Measurements from ENCODE around the gene SUGT1.
"Not testable (repeated sequence)": the region's sequence is repeated elsewhere in the genome, so short reads cannot be mapped to it uniquely, and the experiment has no call there.

The SUGT1 gene

DNA sequence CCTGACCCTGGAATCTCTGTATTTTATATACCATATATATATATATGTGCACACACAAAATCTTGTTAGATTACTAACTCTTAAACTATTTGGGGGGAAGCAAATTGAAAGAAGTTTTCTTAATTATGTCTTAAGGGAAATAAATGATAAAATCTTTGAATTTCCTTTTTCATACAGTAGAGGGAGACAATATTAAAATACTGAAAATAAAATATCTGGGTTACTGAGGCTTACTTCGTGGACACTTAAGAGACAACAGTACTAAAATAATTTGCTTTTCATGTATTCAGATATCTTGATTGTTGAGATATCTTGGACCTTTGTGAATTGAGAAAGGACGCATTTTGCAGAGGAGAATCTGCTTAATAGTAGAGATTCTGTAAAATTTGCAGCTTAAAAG, 17.0 kb downstream of the SUGT1 start:
- Histone ChIP-seq H3K36me3 (ENCODE audit: control insufficient read depth, insufficient read depth, low read length) (peaks cover 4% of the 10 kb centered on the region), H3K4me1 (ENCODE audit: control insufficient read depth, insufficient read depth, low read length) (no peaks in the 10 kb centered on the region), H3K27me3 (ENCODE audit: control insufficient read depth, insufficient read depth, low read length) (no peaks in the 10 kb centered on the region), H3K4me3 (ENCODE audit: low read length) (no peak overlapping the region), H3K9me3 (ENCODE audit: control insufficient read depth, insufficient read depth, low read length) (no peaks in the 10 kb centered on the region), H3K27ac (ENCODE audit: low read length) (no peak overlapping the region)
- no CpG with 5 or more reads among the region's 2 CpGs for WGBS (ENCODE audit: insufficient coverage, insufficient read length)
- DNase-seq (ENCODE audit: low read depth, low spot score): no peak

DNA sequence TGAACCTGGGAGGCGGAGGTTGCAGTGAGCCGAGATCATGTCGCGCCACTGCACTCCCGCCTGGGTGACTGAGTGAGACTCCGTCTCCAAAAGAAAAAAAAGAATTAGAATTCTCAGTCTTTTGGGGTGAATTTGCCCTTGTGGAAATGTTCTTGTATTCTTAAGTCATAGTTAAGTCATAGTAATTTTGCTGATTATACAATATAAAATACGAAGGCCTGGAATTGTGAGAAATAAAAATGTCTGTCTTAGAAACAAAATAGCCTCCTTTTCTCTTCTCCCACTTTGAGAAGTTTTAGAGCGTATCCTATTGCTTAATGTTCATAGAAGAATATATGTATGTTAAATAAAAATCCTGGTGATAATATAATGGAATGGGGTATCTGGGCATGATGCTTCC, 18.1 kb downstream of the SUGT1 start:
- DNase-seq (ENCODE audit: low read depth, low spot score): no peak
- WGBS (ENCODE audit: insufficient coverage, insufficient read length): no CpG with 5 or more reads among the region's 8 CpGs
- peaks cover 4% of the 10 kb centered on the region for H3K36me3 ChIP-seq (ENCODE audit: control insufficient read depth, insufficient read depth, low read length)

DNA sequence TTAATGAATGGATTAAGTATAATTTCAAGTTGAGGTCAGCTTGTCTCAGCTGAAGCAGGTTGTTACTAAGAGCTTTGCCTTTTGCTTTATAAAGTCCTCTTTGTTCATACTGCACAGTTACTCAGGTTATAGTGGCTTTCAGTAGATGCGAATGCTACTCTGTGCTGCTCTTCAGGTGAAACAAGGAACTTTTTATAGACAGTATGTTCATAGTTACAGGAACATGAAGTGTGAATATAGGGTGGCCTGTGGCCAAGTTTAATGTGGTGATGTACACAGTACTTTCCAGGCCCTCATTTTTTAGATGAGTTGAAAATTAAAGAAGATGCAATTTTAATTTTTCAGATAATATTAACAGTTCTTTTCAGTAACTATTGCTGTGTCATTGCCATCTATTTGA, 20.8 kb downstream of the SUGT1 start:
- H3K4me1 ChIP-seq (ENCODE audit: control insufficient read depth, insufficient read depth, low read length): no peaks in the 10 kb centered on the region
- no peak overlapping the region for H3K4me3 ChIP-seq (ENCODE audit: low read length)
- H3K9me3 ChIP-seq (ENCODE audit: control insufficient read depth, insufficient read depth, low read length): no peaks in the 10 kb centered on the region
- no peak overlapping the region for H3K27ac ChIP-seq (ENCODE audit: low read length)
- H3K36me3 ChIP-seq (ENCODE audit: control insufficient read depth, insufficient read depth, low read length): peaks cover 2% of the 10 kb centered on the region; the same call in 1 of the 2 replicates
- no CpG with 5 or more reads among the region's 1 CpG for WGBS (ENCODE audit: insufficient coverage, insufficient read length)
- no peak for DNase-seq (ENCODE audit: low read depth, low spot score)
- no peaks in the 10 kb centered on the region for H3K27me3 ChIP-seq (ENCODE audit: control insufficient read depth, insufficient read depth, low read length)

More for the DNA sequence above, 18.1 kb downstream of the SUGT1 start:
- Histone ChIP-seq H3K4me1 (ENCODE audit: control insufficient read depth, insufficient read depth, low read length) (no peaks in the 10 kb centered on the region), H3K27me3 (ENCODE audit: control insufficient read depth, insufficient read depth, low read length) (no peaks in the 10 kb centered on the region), H3K4me3 (ENCODE audit: low read length) (no peak overlapping the region), H3K9me3 (ENCODE audit: control insufficient read depth, insufficient read depth, low read length) (no peaks in the 10 kb centered on the region), H3K27ac (ENCODE audit: low read length) (no peak overlapping the region)

DNA sequence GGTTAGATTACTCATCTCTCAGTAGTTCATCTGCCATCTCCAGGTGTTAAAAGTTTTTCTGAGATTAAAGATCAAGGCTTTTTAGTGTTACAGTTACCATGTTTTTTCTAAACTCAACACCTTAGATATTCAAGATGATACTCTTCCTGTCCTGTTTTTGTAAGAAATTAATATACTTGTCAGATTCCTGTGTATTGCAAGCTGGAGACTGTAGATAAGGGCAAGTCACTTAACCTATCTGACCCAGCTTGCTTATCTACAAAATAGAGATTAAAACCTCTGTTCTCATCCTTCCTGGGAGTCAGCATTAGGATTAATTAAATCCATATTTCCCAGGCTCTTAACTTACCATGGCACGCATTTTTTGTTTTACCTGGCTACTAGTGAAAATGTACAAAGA, 25.2 kb downstream of the SUGT1 start:
- no peaks in the 10 kb centered on the region for H3K9me3 ChIP-seq (ENCODE audit: control insufficient read depth, insufficient read depth, low read length)
- WGBS (ENCODE audit: insufficient coverage, insufficient read length): no CpG with 5 or more reads among the region's 1 CpG
- H3K4me3 ChIP-seq (ENCODE audit: low read length): no peak overlapping the region
- H3K27ac ChIP-seq (ENCODE audit: low read length): no peak overlapping the region
- no peak for DNase-seq (ENCODE audit: low read depth, low spot score)
- no peaks in the 10 kb centered on the region for H3K27me3 ChIP-seq (ENCODE audit: control insufficient read depth, insufficient read depth, low read length)
- no peaks in the 10 kb centered on the region for H3K4me1 ChIP-seq (ENCODE audit: control insufficient read depth, insufficient read depth, low read length)
- H3K36me3 ChIP-seq (ENCODE audit: control insufficient read depth, insufficient read depth, low read length): peaks cover 6% of the 10 kb centered on the region; the same call in 1 of the 2 replicates

DNA sequence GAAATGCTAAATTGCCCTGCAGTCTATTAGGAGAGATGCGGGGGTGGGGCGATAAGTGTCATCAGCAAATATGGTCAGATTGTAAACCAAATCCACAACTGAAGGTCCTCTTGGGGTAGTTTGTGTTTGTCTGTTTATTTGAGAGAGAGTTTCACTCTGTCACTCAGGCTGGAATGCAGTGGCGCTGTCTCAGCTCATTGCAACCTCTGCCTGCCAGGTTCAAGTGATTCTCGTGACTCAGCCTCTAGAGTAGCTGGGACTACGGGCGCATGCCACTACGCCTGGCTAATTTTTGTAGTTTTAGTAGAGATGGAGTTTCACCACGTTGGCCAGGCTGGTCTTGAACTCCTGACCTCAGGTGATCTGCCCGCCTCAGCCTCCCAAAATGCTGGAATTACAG, 33.2 kb downstream of the SUGT1 start:
- not testable (repeated sequence) for H3K4me3 ChIP-seq (ENCODE audit: low read length); H3K27ac ChIP-seq (ENCODE audit: low read length); H3K9me3 ChIP-seq (ENCODE audit: control insufficient read depth, insufficient read depth, low read length); DNase-seq (ENCODE audit: low read depth, low spot score); H3K36me3 ChIP-seq (ENCODE audit: control insufficient read depth, insufficient read depth, low read length); H3K27me3 ChIP-seq (ENCODE audit: control insufficient read depth, insufficient read depth, low read length); H3K4me1 ChIP-seq (ENCODE audit: control insufficient read depth, insufficient read depth, low read length)
- WGBS (ENCODE audit: insufficient coverage, insufficient read length): no CpG with 5 or more reads among the region's 9 CpGs

DNA sequence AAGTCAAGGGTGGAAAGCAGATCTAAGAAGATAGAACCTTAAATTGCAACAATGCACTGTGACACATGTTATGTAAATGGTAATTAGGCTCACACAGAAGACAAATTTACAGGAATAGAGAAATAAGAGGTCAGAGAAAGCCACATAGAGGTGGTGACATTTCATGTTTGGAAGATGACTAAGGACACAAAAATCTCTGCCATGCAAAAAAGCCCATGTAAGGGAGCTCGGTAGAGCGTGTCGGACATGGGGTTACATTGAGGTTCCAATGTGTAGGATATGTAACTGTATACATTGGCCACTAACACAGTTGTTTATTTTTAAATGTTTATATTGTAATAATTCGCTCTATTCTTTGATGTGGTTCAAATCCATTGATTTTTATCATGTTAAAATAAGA, 33.7 kb downstream of the SUGT1 start:
- H3K36me3 ChIP-seq (ENCODE audit: control insufficient read depth, insufficient read depth, low read length): no peaks in the 10 kb centered on the region
- no peaks in the 10 kb centered on the region for H3K27me3 ChIP-seq (ENCODE audit: control insufficient read depth, insufficient read depth, low read length)
- WGBS (ENCODE audit: insufficient coverage, insufficient read length): no CpG with 5 or more reads among the region's 4 CpGs
- no peak for DNase-seq (ENCODE audit: low read depth, low spot score)
- no peak overlapping the region for H3K27ac ChIP-seq (ENCODE audit: low read length)
- no peaks in the 10 kb centered on the region for H3K4me1 ChIP-seq (ENCODE audit: control insufficient read depth, insufficient read depth, low read length)
- H3K9me3 ChIP-seq (ENCODE audit: control insufficient read depth, insufficient read depth, low read length): no peaks in the 10 kb centered on the region
- H3K4me3 ChIP-seq (ENCODE audit: low read length): no peak overlapping the region

DNA sequence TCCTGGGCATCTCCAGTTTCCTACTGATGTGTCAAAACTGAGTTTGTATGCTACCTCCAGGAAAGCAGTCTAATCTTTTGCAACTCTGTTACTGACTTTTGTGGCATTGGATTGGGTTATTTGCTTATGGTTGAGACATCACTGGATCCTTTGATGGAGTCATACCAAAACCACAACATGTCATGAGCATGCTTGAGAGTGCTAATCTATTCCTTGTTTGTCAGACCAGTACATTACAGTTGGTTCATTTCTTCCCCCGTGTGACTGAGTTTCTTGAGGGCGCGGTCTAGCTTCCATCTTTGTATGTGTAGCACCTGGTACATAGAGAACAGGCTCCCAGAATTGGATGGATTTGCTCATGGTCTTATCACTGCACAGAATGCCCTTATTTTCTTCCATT, 43.2 kb downstream of the SUGT1 start:
- no peaks in the 10 kb centered on the region for H3K36me3 ChIP-seq (ENCODE audit: control insufficient read depth, insufficient read depth, low read length)
- no peak overlapping the region for H3K27ac ChIP-seq (ENCODE audit: low read length)
- no CpG with 5 or more reads among the region's 3 CpGs for WGBS (ENCODE audit: insufficient coverage, insufficient read length)
- no peak overlapping the region for H3K4me3 ChIP-seq (ENCODE audit: low read length)
- H3K9me3 ChIP-seq (ENCODE audit: control insufficient read depth, insufficient read depth, low read length): no peaks in the 10 kb centered on the region
- DNase-seq (ENCODE audit: low read depth, low spot score): no peak
- no peaks in the 10 kb centered on the region for H3K27me3 ChIP-seq (ENCODE audit: control insufficient read depth, insufficient read depth, low read length)
- H3K4me1 ChIP-seq (ENCODE audit: control insufficient read depth, insufficient read depth, low read length): no peaks in the 10 kb centered on the region

DNA sequence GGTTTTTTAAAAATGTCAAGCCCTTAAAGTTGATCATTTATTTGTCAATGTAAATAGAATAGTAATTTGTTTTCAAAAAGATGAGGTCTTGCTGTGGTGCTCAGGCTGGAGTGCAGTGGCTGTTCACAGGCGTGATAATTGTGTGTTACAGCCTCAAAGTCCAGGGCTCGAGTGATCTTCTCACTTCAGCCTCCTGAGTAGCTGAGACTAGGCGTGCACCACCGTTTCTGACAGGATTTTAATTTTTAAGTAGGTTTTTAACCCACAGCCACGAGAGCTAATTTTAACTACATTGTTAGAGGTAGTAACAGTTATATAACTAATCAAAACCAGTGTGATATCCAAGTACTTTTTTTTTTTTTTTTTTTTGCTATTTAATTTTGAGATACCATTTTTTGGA, 43.9 kb downstream of the SUGT1 start:
- WGBS (ENCODE audit: insufficient coverage, insufficient read length): no CpG with 5 or more reads among the region's 5 CpGs

DNA sequence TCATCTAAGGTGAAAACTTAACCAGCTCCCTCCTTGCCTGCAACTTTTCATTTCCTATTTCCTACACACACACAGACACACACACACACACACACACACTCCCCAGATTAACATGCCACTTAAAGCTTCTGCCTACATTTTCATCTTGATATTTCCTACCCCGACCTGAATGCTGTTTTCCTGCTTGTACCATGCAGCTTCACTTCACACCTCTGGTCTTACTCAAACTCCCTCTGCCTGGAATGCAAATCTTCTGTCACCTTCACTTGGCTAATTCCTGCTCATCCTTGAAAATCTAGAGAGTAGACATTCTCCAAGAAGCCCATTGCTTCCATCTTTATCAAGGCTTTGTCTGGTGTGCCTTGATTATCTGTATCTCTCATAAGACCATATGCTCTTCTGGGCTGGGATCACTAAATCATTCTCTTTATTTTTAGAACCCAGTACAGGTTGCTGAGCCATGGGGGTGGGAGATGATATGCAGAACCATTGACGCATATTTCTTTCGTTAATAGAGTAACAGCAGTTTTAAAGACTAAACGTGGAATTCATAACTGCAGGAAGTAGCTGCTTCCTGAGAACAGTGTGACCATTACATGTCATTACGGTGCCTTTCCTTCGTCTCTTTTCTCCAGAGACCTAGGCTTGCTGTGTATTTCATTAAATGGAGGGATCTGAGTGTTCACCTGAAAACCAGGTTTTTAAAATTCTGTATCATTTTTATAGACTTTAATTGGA, 49.3 kb downstream of the SUGT1 start:
- no peak for DNase-seq (ENCODE audit: low read depth, low spot score)
- no peak overlapping the region for H3K4me3 ChIP-seq (ENCODE audit: low read length)
- H3K27me3 ChIP-seq (ENCODE audit: control insufficient read depth, insufficient read depth, low read length): no peaks in the 10 kb centered on the region
- H3K9me3 ChIP-seq (ENCODE audit: control insufficient read depth, insufficient read depth, low read length): no peaks in the 10 kb centered on the region
- no peaks in the 10 kb centered on the region; the same call in 1 of the 2 replicates for H3K36me3 ChIP-seq (ENCODE audit: control insufficient read depth, insufficient read depth, low read length)
- no peak overlapping the region for H3K27ac ChIP-seq (ENCODE audit: low read length)
- H3K4me1 ChIP-seq (ENCODE audit: control insufficient read depth, insufficient read depth, low read length): peaks cover 2% of the 10 kb centered on the region; the same call in 1 of the 2 replicates
- WGBS (ENCODE audit: insufficient coverage, insufficient read length): no CpG with 5 or more reads among the region's 6 CpGs

More for the DNA sequence above, 43.9 kb downstream of the SUGT1 start:
- H3K36me3 ChIP-seq (ENCODE audit: control insufficient read depth, insufficient read depth, low read length): no peaks in the 10 kb centered on the region
- H3K9me3 ChIP-seq (ENCODE audit: control insufficient read depth, insufficient read depth, low read length): no peaks in the 10 kb centered on the region
- no peak overlapping the region for H3K4me3 ChIP-seq (ENCODE audit: low read length)
- no peaks in the 10 kb centered on the region for H3K27me3 ChIP-seq (ENCODE audit: control insufficient read depth, insufficient read depth, low read length)
- no peaks in the 10 kb centered on the region for H3K4me1 ChIP-seq (ENCODE audit: control insufficient read depth, insufficient read depth, low read length)
- no peak for DNase-seq (ENCODE audit: low read depth, low spot score)
- H3K27ac ChIP-seq (ENCODE audit: low read length): no peak overlapping the region

DNA sequence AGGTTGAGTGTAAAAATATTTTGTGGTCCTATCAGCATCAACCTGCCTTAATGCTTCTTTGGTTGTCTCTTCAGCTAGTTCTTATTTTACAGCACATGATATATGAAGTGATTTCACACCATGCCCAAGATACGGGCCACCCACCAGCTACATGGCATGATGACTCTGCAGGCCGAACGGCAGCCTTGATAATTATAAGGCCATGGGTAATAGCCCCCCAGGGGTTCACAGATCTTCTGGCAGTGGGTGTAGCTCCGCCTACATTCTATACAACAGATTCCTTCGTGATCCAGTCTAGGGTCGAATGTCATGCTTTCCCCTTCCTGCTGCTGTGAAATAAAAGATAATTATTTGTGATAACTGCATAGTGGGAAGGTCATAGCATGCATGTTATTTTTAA, 50.8 kb downstream of the SUGT1 start:
- no CpG with 5 or more reads among the region's 6 CpGs for WGBS (ENCODE audit: insufficient coverage, insufficient read length)
- H3K4me3 ChIP-seq (ENCODE audit: low read length): no peak overlapping the region
- peaks cover 2% of the 10 kb centered on the region; the same call in 1 of the 2 replicates for H3K4me1 ChIP-seq (ENCODE audit: control insufficient read depth, insufficient read depth, low read length)
- H3K27me3 ChIP-seq (ENCODE audit: control insufficient read depth, insufficient read depth, low read length): no peaks in the 10 kb centered on the region
- H3K9me3 ChIP-seq (ENCODE audit: control insufficient read depth, insufficient read depth, low read length): no peaks in the 10 kb centered on the region
- no peaks in the 10 kb centered on the region; the same call in 1 of the 2 replicates for H3K36me3 ChIP-seq (ENCODE audit: control insufficient read depth, insufficient read depth, low read length)
- H3K27ac ChIP-seq (ENCODE audit: low read length): no peak overlapping the region
- DNase-seq (ENCODE audit: low read depth, low spot score): no peak

DNA sequence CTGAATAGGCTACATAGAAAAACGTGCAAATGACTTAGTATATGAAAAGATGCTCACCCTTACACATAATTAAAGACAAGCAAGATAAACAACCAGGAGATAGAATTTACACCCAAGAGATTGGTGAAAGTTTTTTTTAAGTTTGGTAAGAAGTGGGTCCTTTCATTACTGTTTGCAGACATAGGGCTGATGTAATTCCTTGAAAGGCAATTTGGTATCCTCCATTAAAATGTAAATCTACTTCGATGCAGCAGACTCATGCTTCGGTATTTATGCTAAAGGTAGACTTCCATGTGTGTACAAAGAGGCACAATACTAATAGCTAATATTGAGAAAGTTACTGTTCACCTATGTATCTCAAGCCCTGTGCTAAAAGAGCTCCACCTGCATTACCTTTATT, 53.4 kb downstream of the SUGT1 start:
- no peak overlapping the region for H3K27ac ChIP-seq (ENCODE audit: low read length)
- peaks cover 2% of the 10 kb centered on the region; the same call in 1 of the 2 replicates for H3K36me3 ChIP-seq (ENCODE audit: control insufficient read depth, insufficient read depth, low read length)
- no peak for DNase-seq (ENCODE audit: low read depth, low spot score)
- no peaks in the 10 kb centered on the region for H3K9me3 ChIP-seq (ENCODE audit: control insufficient read depth, insufficient read depth, low read length)
- no CpG with 5 or more reads among the region's 3 CpGs for WGBS (ENCODE audit: insufficient coverage, insufficient read length)
- H3K4me1 ChIP-seq (ENCODE audit: control insufficient read depth, insufficient read depth, low read length): peaks cover 2% of the 10 kb centered on the region; the same call in 1 of the 2 replicates
- no peaks in the 10 kb centered on the region for H3K27me3 ChIP-seq (ENCODE audit: control insufficient read depth, insufficient read depth, low read length)
- no peak overlapping the region for H3K4me3 ChIP-seq (ENCODE audit: low read length)

Measured in iPS DF 6.9 (cell line).